Lower leg skin (tissue), 3 donors: Measurements from ENCODE around the gene CBX2.

Experiments
- CTCF ChIP-seq, 3 donors: fragments of 450-650 bp; IDR thresholded peaks; one replicate each; pipeline ENCODE4 v1.5.1; 2016; ENCODE audit warnings: antibody characterized with exemption in 3 of 3, mild to moderate bottlenecking in 3 of 3, moderate library complexity in 2 of 3
- POLR2A ChIP-seq, 2 donors: fragments of 450-650 bp; IDR thresholded peaks; one replicate each; pipeline ENCODE4 v1.6.1; 2016 to 2017; ENCODE audit warnings: antibody characterized with exemption in 2 of 2, mild to moderate bottlenecking in 1 of 2, moderate library complexity in 1 of 2

- TF ChIP-seq CTCF (IDR thresholded peaks at IDR 0.05) (no peak), POLR2A (IDR thresholded peaks at IDR 0.05) (no peak)
These were observed 34.9 kb upstream of the CBX2 start for GRCh38 chr17:79742951-79743476.
